BLaER1 (cell line): ENCODE results near the gene SIVA1.

Experiments
- H3K27ac ChIP-seq: shearing (Covaris generic); formaldehyde crosslinking; 2 replicates; pipeline ENCODE4 v1.8.1; 2022
- H3K27me3 ChIP-seq: shearing (Covaris generic); formaldehyde crosslinking; 2 replicates; pipeline ENCODE4 v1.8.1; 2022
- H3K36me3 ChIP-seq: shearing (Covaris generic); formaldehyde crosslinking; 2 replicates; pipeline ENCODE4 v1.8.1; 2022
- H3K4me1 ChIP-seq: shearing (Covaris generic); formaldehyde crosslinking; 2 replicates; pipeline ENCODE4 v1.8.1; 2022
- H3K4me2 ChIP-seq: shearing (Covaris generic); formaldehyde crosslinking; 2 replicates; pipeline ENCODE4 v1.8.1; 2022
- H3K4me3 ChIP-seq: shearing (Covaris generic); formaldehyde crosslinking; 2 replicates; pipeline ENCODE4 v1.8.1; 2022
- H3K9ac ChIP-seq: shearing (Covaris generic); formaldehyde crosslinking; 2 replicates; pipeline ENCODE4 v1.8.1; 2022
- H3K9me3 ChIP-seq: shearing (Covaris generic); formaldehyde crosslinking; 2 replicates; pipeline ENCODE4 v1.8.1; 2022
- H4K20me1 ChIP-seq: shearing (Covaris generic); formaldehyde crosslinking; 2 replicates; pipeline ENCODE4 v1.8.1; 2022
- Cebpa-rat ChIP-seq: shearing (Covaris generic); IDR thresholded peaks from 2 replicates; pipeline ENCODE4 v1.8.1; 2022

Gene SIVA1

GRCh38 chr14:104786726-104787675 is 34.1 kb downstream of the SIVA1 start:
- peak overlapping the region; percentile 90 for H3K4me2 ChIP-seq
- H3K4me3 ChIP-seq: peak overlapping the region; percentile 46; the same call in 1 of the 2 replicates
- no peak for TF ChIP-seq Cebpa-rat
- peaks cover 94% of the 10 kb centered on the region for H3K4me1 ChIP-seq
- peak overlapping the region; percentile 80 for H3K27ac ChIP-seq
- peaks cover 98% of the 10 kb centered on the region for H4K20me1 ChIP-seq
- H3K9ac ChIP-seq: peak overlapping the region; percentile 63
- H3K27me3 ChIP-seq: no peaks in the 10 kb centered on the region
- H3K9me3 ChIP-seq: no peaks in the 10 kb centered on the region
- peaks cover 90% of the 10 kb centered on the region for H3K36me3 ChIP-seq

GRCh38 chr14:104787736-104788135 is 34.8 kb downstream of the SIVA1 start:
- peak overlapping the region; percentile 80 for H3K27ac ChIP-seq
- no peaks in the 10 kb centered on the region for H3K9me3 ChIP-seq
- H4K20me1 ChIP-seq: peaks cover 98% of the 10 kb centered on the region
- H3K4me2 ChIP-seq: peak overlapping the region; percentile 90
- no peak for TF ChIP-seq Cebpa-rat
- H3K4me3 ChIP-seq: no peak overlapping the region; the same call in 1 of the 2 replicates
- H3K27me3 ChIP-seq: no peaks in the 10 kb centered on the region
- H3K4me1 ChIP-seq: peaks cover 95% of the 10 kb centered on the region
- H3K9ac ChIP-seq: peak overlapping the region; percentile 63; the same call in 1 of the 2 replicates
- peaks cover 91% of the 10 kb centered on the region for H3K36me3 ChIP-seq

- 0 out of 2 replicates have a peak overlapping the region, but pooled peaks have one; percentile 63 for H3K9ac ChIP-seq
- peak overlapping the region; percentile 90 for H3K4me2 ChIP-seq
- peaks cover 91% of the 10 kb centered on the region for H3K36me3 ChIP-seq
- TF ChIP-seq Cebpa-rat: no peak
- peaks cover 96% of the 10 kb centered on the region for H3K4me1 ChIP-seq
- peak overlapping the region; percentile 80 for H3K27ac ChIP-seq
- no peak overlapping the region for H3K4me3 ChIP-seq
- H4K20me1 ChIP-seq: peaks cover 99% of the 10 kb centered on the region
- no peaks in the 10 kb centered on the region for H3K27me3 ChIP-seq
- no peaks in the 10 kb centered on the region for H3K9me3 ChIP-seq
These were observed 35.3 kb downstream of the SIVA1 start for GRCh38 chr14:104788161-104788818.

- H3K27me3 ChIP-seq: no peaks in the 10 kb centered on the region
- no peak for TF ChIP-seq Cebpa-rat
- peaks cover 100% of the 10 kb centered on the region for H4K20me1 ChIP-seq
- H3K4me2 ChIP-seq: peak overlapping the region; percentile 90
- no peak overlapping the region for H3K4me3 ChIP-seq
- H3K9me3 ChIP-seq: no peaks in the 10 kb centered on the region
- peak overlapping the region; percentile 63; the same call in 1 of the 2 replicates for H3K9ac ChIP-seq
- H3K36me3 ChIP-seq: peaks cover 85% of the 10 kb centered on the region
- peak overlapping the region; percentile 80; the same call in 1 of the 2 replicates for H3K27ac ChIP-seq
- peaks cover 96% of the 10 kb centered on the region for H3K4me1 ChIP-seq
These were observed 36.1 kb downstream of the SIVA1 start for GRCh38 chr14:104788873-104789663.

- Histone ChIP-seq H3K36me3 (peaks cover 75% of the 10 kb centered on the region), H3K9ac (0 out of 2 replicates have a peak overlapping the region, but pooled peaks have one; percentile 63), H3K9me3 (no peaks in the 10 kb centered on the region), H3K4me2 (no peak overlapping the region; the same call in 1 of the 2 replicates), H3K27me3 (no peaks in the 10 kb centered on the region), H3K4me1 (peaks cover 91% of the 10 kb centered on the region), H4K20me1 (peaks cover 100% of the 10 kb centered on the region), H3K27ac (peak overlapping the region; percentile 18; the same call in 1 of the 2 replicates), H3K4me3 (no peak overlapping the region)
- no peak for TF ChIP-seq Cebpa-rat
These were observed 37.1 kb downstream of the SIVA1 start for GRCh38 chr14:104789752-104790743.

- no peak for TF ChIP-seq Cebpa-rat
- no peak overlapping the region for H3K4me3 ChIP-seq
- 0 out of 2 replicates have a peak overlapping the region, but pooled peaks have one; percentile 7 for H3K9ac ChIP-seq
- H3K9me3 ChIP-seq: no peaks in the 10 kb centered on the region
- peaks cover 87% of the 10 kb centered on the region for H4K20me1 ChIP-seq
- H3K27me3 ChIP-seq: no peaks in the 10 kb centered on the region; the same call in 1 of the 2 replicates
- H3K4me2 ChIP-seq: peak overlapping the region; percentile 97
- no peak overlapping the region for H3K27ac ChIP-seq
- H3K36me3 ChIP-seq: peaks cover 67% of the 10 kb centered on the region
- H3K4me1 ChIP-seq: peaks cover 86% of the 10 kb centered on the region
These were observed 38.5 kb downstream of the SIVA1 start for GRCh38 chr14:104791425-104791824.

GRCh38 chr14:104792101-104792884 is 39.3 kb downstream of the SIVA1 start:
- peak overlapping the region; percentile 98 for H3K9ac ChIP-seq
- peak overlapping the region; percentile 58 for H3K27ac ChIP-seq
- H3K27me3 ChIP-seq: peaks cover 5% of the 10 kb centered on the region; the same call in 1 of the 2 replicates
- no peak overlapping the region for H3K4me3 ChIP-seq
- TF ChIP-seq Cebpa-rat: no peak
- H4K20me1 ChIP-seq: peaks cover 78% of the 10 kb centered on the region
- no peaks in the 10 kb centered on the region for H3K9me3 ChIP-seq
- H3K4me2 ChIP-seq: peak overlapping the region; percentile 97
- peaks cover 58% of the 10 kb centered on the region for H3K36me3 ChIP-seq
- H3K4me1 ChIP-seq: peaks cover 86% of the 10 kb centered on the region
